Cardiac fibroblast (primary cell): ENCODE data around the gene DUS3L.
A peak's percentile ranks its signal among the peaks of the same experiment; 100 is the strongest.

Experiments
- DNase-seq, 2 donors: peaks; one replicate each; pipeline versions ENCODE4 v3.0.0 to v3.0.0-alpha.2; 2010; ENCODE audit warnings: low read depth in 2 of 2
- H3K4me3 ChIP-seq, 2 donors: replicated peaks in 1 of 2; 1 replicate in 1 of 2; 2 replicates in 1 of 2; pipeline ENCODE4 v1.5.1; 2011; ENCODE audit warnings: low read depth in 2 of 2, low read length in 2 of 2, mild to moderate bottlenecking in 2 of 2, moderate library complexity in 1 of 2
- TF ChIP-seq, protein P1 (sequence below): IDR thresholded peaks from one replicate; pipeline ENCODE4 v1.5.1; 2011; ENCODE audit warnings: low read depth, mild to moderate bottlenecking, low read length, inconsistent platforms

Gene DUS3L

DNA sequence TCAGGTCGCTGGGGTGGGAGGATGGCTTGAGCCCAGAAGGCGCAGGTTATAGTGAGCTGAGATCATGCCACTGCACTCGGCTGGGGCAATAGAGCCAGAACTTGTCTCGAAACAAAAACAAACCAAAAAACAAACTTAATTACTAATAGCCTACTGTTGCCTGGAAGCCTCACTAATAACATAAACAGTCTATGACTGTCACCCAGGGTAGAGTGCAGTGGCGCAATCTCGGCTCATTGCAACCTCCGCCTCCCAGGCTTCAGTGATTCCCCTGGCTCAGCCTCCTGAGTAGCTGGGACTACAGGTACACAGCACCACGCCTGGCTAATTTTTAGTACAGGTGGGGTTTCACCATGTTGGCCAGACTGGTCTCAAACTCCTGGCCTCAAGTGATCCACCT, 52.5 kb downstream of the DUS3L start:
- TF ChIP-seq, protein P1, sequence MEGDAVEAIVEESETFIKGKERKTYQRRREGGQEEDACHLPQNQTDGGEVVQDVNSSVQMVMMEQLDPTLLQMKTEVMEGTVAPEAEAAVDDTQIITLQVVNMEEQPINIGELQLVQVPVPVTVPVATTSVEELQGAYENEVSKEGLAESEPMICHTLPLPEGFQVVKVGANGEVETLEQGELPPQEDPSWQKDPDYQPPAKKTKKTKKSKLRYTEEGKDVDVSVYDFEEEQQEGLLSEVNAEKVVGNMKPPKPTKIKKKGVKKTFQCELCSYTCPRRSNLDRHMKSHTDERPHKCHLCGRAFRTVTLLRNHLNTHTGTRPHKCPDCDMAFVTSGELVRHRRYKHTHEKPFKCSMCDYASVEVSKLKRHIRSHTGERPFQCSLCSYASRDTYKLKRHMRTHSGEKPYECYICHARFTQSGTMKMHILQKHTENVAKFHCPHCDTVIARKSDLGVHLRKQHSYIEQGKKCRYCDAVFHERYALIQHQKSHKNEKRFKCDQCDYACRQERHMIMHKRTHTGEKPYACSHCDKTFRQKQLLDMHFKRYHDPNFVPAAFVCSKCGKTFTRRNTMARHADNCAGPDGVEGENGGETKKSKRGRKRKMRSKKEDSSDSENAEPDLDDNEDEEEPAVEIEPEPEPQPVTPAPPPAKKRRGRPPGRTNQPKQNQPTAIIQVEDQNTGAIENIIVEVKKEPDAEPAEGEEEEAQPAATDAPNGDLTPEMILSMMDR = no peak
- DNase-seq = peak; percentile 2 to 37
- H3K4me3 ChIP-seq = no peak overlapping the region
